ENCODE measurements around the gene OSTC. TPM values are rescaled to one million over a fixed set of nuclear protein-coding genes. Genes with fewer than 3 reads are reported as not detected.

OSTC gene
- total RNA-seq, 2 donors from 2014 or later: 66.3 to 72.9 TPM

DNA sequence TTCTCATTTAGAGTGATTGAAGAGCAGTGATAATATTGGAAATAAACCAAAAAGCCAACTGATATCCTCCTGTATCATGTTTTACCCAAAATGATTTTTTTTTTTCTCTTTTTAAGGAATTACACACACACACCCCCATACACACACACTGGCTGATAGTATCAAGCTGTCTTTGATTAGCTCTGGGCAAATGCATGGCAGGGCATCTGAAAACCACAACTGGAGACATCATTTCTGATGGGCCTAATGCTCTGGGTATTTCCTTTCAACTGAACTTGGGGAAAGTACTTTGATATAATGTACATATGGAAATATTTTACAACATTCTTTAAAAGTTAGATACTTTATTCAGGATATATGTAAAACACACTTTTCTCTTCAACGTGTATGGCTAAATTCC, 14.2 kb upstream of the OSTC start:
- ATAC-seq (no peak), DNase-seq (no peak)
- intact Hi-C loops (cut with DNase I, micrococcal nuclease): no loop called here

DNA sequence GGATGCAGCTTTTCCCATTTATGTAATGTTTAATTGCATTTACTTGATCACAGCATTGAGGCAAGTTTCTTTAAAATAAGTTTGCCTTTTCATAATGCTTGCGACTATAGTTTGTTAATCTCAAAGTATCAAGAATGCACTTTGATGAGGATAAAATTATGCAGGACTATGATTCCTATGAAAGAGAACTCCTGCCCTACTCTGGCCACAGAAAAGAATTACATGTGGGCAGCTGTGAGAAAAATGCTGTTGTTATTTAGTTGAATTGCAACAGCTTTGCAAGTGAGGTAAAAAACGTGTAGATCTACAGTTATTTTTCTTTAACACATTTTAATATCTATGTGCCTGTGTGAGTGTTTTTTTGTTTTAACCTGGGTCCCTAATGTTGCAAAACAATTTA, 12.5 kb upstream of the OSTC start:
- no peak for DNase-seq
- intact Hi-C loops (cut with DNase I, micrococcal nuclease): no loop called here
- ATAC-seq: no peak

DNA sequence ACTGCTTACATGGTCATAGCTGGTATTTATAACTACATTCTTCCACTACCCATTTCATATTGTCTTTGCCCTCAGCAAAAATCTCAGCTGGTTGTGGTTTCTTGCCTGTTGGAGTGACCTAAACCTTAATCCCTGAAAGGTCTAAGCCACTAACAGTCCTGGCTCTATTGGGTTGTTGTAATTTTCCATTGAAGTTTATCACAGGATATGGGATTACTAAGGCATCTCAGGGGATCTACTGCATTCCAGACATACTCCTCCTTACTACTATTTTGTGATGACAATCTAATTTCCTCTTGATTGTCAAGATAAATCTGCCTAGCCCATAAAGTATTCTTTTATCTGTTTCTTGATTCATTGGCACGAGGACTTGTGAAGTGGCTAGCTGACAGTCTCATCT, 6.2 kb upstream of the OSTC start:
- no peak for ATAC-seq
- DNase-seq: no peak
- intact Hi-C loops (cut with DNase I, micrococcal nuclease): no loop called here

DNA sequence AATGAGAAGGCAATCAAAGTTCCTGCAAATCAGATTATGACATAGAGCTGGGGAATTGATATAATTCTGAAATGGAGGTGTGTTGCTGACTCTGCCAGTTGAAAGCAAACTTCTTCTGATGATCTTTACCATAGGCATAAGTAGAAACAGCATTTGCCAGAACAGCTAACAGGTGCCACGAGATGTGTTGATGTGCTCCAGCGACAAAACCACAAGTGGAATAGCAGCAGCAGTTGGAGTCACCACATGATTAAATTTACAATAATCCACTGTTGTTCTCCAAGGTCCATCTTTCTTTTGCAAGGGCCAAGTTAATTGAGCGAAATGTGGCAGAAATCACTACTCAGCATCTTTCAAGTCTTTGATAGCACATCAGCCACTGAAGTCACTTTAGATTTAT, 3.7 kb upstream of the OSTC start:
- intact Hi-C loops (cut with DNase I, micrococcal nuclease): no loop called here
- DNase-seq: no peak
- ATAC-seq: no peak

DNA sequence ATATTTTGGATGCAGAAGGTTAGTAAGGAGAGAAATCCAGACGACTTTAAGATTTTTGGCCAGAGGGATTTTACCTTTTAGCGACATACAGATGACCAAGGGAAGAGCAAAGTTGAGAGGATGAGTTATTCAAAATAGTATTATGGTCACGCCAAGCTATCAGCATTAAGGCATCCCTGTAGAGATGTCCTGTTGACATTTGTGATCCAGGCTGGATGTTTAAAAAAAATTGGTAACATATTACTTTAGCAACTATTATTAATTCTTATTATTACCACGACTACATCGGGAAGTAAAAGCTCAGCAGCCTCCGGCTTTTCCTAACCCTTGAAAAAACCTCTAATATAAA, 562 bp upstream of the OSTC start:
- intact Hi-C loops (cut with DNase I, micrococcal nuclease): no loop called here
- no peak for ATAC-seq

DNA sequence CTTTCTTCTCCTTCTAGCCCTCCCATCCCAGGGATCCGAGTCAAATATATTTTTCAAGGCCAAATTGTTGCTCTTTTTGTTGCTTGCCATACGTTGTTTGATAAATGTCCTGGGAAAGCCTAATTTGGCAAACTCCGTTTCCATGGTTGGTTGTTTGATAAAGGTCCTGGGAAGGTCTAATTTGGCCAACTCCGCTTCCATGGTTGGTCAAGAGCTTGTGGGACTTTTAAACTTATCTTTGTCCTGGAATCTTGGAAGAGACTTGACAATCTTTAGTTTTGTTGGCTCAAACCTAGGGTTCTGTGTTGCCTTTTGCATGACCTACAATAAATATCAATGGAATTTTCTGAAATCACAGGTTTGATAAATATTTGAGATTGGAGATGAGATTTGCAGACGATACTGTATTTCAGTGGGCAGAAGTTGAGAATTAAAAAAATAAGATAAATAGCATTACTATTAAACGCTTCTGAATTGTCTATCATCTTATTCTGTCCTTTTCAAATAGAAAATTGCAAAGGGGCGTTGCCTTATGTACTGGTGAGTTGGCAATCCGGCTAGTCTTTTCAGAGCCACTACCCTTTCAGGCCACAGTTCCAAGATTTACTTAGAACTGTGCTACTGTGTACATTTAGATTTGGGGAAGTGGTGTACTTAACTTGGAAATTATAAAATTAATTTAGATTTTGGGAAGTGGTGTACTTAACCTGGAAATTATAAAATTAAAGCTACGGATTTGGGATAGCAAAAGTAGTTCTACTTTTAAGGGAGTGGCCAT, 804 bp downstream of the OSTC start:
- ATAC-seq (peak; percentile 56), DNase-seq (no peak)
- intact Hi-C loops (cut with DNase I, micrococcal nuclease): no loop called here

More for the DNA sequence above, 562 bp upstream of the OSTC start:
- no peak for DNase-seq

DNA sequence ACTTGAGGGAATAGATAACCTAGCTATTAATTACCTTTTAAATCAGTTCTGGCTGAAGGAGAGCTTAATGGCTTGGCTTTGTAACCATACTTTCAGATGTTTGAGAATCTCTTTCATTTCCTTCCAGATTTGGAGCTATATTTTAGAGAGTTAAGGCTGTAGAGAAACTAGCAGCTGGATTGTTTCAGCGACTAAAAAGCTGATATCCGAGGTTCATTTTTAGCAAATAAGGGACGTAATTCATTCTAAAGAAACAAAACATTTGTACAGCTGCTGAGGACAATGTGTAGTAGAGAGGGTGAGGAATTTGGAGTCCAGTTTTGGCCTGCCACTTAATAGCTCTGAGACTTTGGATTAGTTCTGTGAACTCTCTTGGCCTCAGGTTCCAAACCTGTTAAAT, 12.2 kb downstream of the OSTC start:
- ATAC-seq: no peak
- intact Hi-C loops (cut with DNase I, micrococcal nuclease): no loop called here
- DNase-seq: no peak

DNA sequence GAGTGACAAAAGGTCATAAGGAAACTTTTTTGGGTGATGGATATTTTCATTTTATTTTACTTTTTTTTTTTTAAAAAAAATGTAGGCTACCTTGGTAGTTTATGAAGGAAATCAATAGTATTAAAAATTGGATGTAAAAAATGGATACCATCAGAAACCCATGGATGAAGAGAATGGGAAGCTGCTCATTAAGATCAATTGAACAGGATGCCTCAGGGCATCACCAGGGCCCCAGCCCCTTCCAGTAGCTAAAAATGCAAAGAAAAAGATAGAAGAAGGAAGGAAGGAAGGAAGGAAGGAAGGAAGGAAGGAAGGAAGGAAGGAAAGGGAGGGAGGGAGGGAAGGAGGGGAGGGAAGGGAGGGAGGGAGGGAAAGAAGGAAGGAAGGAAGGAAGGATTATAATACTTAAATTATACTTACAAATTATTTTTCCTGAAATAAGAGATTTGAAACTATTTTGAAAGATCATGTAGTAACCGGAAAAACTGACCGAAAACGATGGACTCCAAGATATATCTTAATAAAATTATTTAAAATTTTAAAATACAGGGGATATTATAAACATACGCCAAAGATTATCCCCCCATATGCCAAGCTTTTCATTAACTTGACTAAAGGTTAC, 24.1 kb downstream of the OSTC start:
- DNase-seq: no peak
- ATAC-seq: no peak
- intact Hi-C loops (cut with DNase I, micrococcal nuclease): no loop called here

DNA sequence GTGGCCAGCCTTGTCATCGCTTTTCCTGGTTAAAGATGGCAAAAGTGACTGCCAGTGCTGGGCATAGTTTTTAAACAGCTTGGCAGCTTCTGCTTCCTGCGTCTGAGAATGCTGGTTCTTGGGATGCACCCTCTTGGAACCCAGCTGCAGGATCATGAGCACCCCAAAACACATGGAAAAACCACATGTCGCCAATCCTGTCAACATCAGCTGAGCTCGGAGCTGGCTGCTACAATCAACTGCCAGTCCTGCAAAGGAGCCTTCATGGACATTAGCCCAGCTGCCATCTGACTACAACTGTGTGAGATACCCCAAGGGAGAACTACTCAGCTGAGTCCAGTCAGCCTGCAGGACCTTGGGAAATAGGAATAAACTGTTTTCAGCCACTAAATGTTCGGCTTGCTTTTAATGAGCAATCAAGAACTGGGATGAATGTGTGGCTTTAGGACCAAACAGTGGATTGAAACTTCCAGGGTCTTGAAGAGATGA, 31.0 kb downstream of the OSTC start:
- intact Hi-C loops (cut with DNase I, micrococcal nuclease): no loop called here
- ATAC-seq (no peak), DNase-seq (no peak)

DNA sequence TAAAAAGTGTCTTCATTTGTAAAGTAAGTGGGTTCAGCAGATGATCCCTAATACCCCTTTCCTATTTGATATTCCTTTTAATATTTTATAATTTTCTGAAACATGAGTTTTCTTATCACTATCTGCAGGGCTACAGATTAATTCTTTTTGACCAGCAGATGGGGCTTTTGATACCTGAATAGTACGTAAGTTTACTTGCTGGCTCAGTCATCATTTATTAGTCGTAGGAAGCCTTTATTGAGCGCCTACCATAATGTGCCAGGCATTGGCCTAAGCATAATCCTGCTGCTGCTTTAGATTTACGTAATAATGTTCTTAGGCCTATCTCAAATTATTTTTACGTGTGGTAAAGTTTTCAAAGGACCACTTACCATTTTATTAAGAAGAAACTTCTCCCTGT, 33.1 kb downstream of the OSTC start:
- intact Hi-C loops (cut with DNase I, micrococcal nuclease): no loop called here
- ATAC-seq (no peak), DNase-seq (no peak)

DNA sequence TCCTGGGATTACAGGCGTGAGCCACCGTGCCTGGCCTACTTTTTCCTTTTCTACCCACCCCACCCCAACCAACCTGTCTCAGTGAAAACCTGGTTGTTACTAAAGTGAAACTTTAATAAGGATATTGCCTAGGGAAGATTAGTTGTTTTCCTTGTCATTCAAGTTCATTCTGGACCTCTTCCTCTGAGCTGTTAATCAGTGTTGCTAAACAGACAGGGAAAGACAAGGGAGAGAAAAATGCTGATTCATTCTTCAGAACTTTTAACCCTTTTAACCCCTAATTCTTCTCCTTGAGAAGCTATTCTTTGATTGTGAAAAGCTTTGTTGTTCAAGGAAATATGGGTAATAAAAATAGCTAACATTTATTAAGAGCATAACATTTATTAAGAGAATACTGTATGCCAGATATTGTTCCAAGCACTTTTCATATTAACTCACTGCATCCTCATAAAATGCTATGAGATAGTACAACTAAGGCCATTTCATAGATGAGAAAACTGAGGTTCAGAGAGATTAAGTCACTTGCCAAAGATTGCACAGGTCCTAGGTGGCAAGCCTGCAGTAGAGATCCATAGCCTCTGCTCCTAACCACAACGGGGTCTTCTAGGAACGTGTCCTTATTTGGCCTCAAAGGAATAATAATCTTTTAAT, 34.8 kb downstream of the OSTC start:
- ATAC-seq: no peak
- intact Hi-C loops (cut with DNase I, micrococcal nuclease): no loop called here
- no peak for DNase-seq

DNA sequence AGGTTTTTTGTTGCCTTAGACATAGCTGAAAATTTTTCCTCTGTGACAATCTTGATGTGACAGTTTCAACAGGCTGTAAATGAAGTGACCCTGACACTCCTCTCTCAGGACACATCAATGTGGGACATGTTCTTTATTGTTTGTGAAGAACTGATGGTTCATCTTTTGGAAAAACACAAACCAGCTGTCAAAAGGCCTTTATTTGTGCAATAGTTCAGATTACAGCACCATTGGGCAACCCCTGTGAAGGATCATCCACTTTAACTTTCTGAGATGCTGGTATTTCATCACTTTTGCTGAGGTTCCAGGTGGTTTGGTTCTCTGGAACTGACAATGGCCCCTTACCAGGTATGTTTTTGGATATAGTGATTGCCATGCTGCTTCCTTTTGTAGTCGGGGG, 40.3 kb downstream of the OSTC start:
- intact Hi-C loops (cut with DNase I, micrococcal nuclease): no loop called here
- no peak for ATAC-seq
- DNase-seq: no peak

DNA sequence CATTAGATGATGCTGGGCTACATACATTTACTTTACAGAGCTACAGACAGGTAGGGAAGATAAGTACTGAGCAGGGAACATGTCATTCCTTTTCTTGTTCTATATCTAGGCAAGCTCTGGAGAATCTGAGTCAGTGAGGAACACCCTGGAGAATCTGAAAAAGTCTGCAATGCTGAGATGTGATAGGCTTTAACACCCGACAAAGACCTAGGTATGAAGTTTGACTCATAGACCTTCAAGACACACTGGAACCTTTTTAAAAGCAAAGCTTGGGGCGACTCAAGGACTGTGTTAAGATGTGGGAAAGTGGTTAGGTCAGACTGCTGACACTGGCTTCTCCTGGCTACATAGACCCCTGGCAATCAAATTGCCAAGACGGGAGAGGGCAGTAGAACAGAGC, 42.8 kb downstream of the OSTC start:
- no peak for ATAC-seq
- no peak for DNase-seq
- intact Hi-C loops (cut with DNase I, micrococcal nuclease): no loop called here

DNA sequence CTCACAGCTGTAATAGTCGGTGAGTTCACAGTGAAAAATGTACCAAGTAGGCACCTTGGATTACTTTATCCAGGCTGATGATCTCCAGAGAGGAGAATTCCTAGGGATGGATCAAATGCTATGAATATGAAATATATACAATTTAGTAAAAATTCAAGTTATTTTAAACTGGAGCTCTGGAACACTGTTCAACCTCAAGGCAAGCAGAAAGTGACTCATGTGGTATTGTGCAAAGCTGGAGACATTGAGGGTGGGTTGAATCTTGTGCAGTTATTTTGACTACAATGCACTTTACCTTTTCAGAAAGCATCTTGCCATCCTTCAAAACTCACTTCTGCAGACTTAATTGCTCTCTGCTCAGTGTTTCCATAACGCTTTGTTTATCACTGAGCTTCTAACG, 43.4 kb downstream of the OSTC start:
- ATAC-seq (no peak), DNase-seq (no peak)
- intact Hi-C loops (cut with DNase I, micrococcal nuclease): no loop called here

DNA sequence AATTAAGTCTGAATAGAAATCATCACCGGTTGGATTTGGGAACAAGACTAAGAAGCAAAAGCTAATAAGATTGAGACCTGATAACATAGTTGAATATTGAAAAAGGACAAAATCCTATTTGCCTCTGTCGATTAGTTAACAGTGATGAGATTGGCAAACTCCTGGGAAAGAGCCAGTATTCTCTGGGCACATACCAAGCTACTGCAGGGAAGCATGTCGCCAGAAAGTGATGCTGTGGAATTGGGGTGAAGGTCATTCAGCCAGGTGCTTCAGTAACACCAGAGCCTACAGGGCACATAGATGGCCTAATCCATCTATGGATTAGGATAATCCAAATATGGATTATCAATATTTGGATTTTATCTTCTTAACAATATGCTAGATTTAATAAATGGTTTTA, 44.0 kb downstream of the OSTC start:
- DNase-seq: no peak
- ATAC-seq: no peak
- intact Hi-C loops (cut with DNase I, micrococcal nuclease): no loop called here

DNA sequence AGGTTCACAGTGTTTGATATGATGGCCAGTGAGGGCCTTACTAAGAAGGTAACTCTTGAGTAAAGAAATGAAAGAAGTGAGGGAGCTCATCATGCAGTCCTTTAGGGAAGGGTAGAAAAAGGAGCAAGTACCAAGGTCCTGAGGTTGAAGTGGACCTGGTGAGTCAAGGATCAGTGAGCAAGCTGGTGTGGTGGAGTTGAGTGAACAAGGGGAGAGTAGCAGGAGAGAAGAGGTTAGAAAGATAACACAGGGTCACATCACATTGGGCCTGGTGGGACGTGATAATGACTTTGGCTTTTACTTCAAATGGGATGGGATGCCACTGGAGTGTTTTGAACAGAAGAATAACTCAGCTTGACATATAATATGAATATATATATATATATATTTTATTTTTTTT, 44.7 kb downstream of the OSTC start:
- DNase-seq (no peak), ATAC-seq (no peak)
- intact Hi-C loops (cut with DNase I, micrococcal nuclease): no loop called here

DNA sequence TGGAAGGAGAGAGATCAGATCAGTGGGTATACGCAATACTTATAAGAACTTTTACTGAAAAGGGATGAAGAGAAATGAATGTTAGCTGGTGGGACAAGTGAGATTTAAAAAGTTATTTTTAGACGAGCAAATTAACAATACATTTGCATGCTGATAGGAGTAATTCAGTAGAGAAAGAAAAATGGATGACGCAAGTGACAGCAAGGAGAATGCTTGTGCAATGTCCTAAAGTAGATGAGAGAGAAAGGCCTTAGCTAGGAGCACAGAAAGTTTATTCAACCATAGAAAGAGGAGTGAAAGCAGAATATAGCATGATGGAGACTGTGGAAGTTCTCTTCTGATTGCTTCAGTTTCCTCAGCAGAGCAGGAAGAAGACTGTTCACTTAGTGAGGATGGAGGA, 45.8 kb downstream of the OSTC start:
- intact Hi-C loops (cut with DNase I, micrococcal nuclease): no loop called here
- ATAC-seq (no peak), DNase-seq (no peak)

DNA sequence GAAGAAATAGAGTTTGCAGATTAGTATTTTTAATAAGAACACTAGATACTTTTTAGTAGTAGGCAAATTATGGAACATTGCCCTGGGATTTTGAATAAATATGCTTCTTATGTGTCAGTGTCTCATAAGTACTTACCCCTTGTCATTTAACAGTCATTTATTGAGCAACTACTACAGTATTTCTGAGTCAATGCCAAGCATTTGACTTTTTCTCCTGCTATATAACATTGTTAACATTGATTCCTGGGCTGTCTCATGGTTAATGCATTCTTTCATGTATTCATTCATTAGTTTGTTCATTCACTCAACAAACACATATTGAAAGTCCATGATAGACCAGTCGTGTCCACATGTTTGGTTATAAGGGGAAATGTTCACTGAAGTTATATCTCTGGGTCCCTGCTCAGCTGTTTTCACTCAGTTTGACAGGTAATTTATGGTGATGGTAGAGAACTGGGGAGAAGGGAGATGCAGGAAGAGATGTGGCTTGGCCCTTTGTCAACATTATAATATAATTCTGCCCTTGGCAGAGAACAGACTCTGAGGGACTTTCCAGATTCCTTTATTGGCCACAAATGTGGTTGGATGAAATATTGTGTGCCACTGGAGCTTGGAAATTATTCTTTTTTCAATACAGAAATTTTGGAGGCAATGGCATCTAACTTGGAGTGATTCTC, 49.8 kb downstream of the OSTC start:
- ATAC-seq: no peak
- intact Hi-C loops (cut with DNase I, micrococcal nuclease): no loop called here
- no peak for DNase-seq

DNA sequence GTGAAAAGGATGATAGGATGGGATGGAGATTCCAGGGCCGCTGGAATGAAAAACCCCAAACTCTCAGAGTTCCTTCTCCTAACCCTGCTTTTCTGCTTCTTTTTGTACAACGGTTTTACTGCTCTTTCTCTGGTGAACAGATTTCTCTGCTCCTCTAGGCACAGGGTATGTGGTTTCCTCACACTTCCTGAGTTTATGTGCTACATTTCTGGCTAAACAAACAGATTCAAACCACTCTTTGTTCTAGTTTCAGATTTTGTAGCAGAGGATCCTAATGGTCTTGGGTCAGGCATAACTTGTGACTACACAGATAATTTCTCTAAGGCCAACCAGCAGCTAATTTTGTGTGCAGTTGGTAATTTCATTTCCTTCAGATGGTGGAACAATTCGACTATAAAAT, 52.6 kb downstream of the OSTC start:
- ATAC-seq: no peak
- intact Hi-C loops (cut with DNase I, micrococcal nuclease): no loop called here
- DNase-seq: no peak

DNA sequence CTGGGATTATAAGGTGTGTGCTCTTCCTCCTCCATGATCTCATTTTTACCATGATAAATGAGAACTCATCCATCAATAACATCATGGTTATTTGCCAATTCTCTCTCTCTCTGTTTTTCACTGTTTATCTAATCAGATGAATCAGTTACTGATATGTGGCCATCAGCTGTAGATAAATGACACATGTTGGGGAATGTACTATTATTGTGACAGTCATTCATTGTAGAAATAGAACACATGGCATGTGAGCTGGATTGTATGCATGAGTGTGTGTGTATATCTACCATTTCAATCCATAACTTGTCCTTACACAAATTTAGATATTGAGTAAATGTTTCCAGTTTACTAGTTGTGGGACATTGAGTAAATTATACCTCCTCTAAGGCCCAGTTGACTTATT, 53.0 kb downstream of the OSTC start:
- intact Hi-C loops (cut with DNase I, micrococcal nuclease): no loop called here
- no peak for DNase-seq
- no peak for ATAC-seq
